ENCODE measurements around the gene GNL1. TPM values are rescaled to one million over a fixed set of nuclear protein-coding genes. Genes with fewer than 3 reads are reported as not detected.

Gene GNL1
- total and polyA plus RNA-seq, 9 of the 15 experiments (the other 6 are each of a cell fraction or from before 2014, with no cell fraction given) = 0.73 to 112 (median 58.0) TPM

DNA sequence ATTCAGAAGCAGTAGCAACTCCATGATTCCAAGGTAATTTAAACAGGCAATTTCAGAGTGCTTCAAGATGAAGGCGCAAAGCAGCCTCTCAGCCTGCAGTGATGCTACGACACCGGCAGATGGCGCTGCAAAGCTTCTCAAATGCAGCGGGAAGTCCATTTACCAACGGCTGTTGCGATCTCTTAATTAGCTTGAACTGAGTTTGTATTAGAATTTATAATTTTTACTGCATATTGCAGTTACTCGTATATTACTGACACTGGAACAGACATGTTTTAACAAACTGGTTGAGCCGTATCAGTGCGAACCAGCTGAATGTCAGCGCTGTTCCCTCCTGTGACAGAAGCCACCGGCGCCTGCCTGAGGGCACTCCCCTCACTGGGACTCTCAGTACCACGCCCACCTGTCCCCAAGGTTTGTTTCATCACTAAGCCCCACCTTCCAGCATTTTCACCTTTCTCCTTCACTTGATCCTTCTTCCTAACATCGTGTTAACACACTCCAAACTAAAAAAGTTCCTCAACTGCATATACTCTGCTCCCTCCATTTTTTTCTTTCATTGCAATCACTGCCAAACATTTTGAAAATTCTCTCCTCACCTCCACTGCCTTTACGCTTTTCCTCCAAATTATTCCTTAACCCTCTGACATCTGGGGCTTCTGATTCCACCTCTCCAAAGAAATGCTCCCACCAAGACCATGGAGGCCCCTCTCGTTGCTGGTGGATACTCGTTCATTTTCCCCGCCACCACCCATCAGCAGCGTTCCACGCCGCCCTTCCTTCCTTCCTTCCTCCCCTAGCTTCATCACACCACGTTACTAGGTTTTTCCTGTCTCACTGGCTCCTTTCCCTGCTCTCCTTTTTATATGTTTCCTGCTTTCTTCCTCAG, 14.5 kb downstream of the GNL1 start (continued):
- TF ChIP-seq, protein P1, sequence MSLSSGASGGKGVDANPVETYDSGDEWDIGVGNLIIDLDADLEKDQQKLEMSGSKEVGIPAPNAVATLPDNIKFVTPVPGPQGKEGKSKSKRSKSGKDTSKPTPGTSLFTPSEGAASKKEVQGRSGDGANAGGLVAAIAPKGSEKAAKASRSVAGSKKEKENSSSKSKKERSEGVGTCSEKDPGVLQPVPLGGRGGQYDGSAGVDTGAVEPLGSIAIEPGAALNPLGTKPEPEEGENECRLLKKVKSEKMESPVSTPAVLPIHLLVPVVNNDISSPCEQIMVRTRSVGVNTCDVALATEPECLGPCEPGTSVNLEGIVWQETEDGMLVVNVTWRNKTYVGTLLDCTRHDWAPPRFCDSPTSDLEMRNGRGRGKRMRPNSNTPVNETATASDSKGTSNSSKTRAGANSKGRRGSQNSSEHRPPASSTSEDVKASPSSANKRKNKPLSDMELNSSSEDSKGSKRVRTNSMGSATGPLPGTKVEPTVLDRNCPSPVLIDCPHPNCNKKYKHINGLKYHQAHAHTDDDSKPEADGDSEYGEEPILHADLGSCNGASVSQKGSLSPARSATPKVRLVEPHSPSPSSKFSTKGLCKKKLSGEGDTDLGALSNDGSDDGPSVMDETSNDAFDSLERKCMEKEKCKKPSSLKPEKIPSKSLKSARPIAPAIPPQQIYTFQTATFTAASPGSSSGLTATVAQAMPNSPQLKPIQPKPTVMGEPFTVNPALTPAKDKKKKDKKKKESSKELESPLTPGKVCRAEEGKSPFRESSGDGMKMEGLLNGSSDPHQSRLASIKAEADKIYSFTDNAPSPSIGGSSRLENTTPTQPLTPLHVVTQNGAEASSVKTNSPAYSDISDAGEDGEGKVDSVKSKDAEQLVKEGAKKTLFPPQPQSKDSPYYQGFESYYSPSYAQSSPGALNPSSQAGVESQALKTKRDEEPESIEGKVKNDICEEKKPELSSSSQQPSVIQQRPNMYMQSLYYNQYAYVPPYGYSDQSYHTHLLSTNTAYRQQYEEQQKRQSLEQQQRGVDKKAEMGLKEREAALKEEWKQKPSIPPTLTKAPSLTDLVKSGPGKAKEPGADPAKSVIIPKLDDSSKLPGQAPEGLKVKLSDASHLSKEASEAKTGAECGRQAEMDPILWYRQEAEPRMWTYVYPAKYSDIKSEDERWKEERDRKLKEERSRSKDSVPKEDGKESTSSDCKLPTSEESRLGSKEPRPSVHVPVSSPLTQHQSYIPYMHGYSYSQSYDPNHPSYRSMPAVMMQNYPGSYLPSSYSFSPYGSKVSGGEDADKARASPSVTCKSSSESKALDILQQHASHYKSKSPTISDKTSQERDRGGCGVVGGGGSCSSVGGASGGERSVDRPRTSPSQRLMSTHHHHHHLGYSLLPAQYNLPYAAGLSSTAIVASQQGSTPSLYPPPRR (CRISPR knock-in tag; IDR thresholded peaks at IDR 0.05; ENCODE audit: borderline replicate concordance) = no peak
- no peak for TF ChIP-seq MBD2 (IDR thresholded peaks at IDR 0.05; ENCODE audit: borderline replicate concordance, low read depth)
- no peak for TF ChIP-seq WHSC1 (IDR thresholded peaks at IDR 0.05; ENCODE audit: low read length)
- 0 out of 2 replicates have a peak, but pooled peaks have one; percentile 20 for TF ChIP-seq ZNF263 (CRISPR knock-in tag; IDR thresholded peaks at IDR 0.05; ENCODE audit: borderline replicate concordance)
- no peak for TF ChIP-seq ZFX (CRISPR knock-in tag; IDR thresholded peaks at IDR 0.05)
- TF ChIP-seq, protein P2, sequence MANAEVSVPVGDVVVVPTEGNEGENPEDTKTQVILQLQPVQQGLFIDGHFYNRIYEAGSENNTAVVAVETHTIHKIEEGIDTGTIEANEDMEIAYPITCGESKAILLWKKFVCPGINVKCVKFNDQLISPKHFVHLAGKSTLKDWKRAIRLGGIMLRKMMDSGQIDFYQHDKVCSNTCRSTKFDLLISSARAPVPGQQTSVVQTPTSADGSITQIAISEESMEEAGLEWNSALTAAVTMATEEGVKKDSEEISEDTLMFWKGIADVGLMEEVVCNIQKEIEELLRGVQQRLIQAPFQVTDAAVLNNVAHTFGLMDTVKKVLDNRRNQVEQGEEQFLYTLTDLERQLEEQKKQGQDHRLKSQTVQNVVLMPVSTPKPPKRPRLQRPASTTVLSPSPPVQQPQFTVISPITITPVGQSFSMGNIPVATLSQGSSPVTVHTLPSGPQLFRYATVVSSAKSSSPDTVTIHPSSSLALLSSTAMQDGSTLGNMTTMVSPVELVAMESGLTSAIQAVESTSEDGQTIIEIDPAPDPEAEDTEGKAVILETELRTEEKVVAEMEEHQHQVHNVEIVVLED (CRISPR knock-in tag; IDR thresholded peaks at IDR 0.05) = no peak
- TF ChIP-seq, protein P3, sequence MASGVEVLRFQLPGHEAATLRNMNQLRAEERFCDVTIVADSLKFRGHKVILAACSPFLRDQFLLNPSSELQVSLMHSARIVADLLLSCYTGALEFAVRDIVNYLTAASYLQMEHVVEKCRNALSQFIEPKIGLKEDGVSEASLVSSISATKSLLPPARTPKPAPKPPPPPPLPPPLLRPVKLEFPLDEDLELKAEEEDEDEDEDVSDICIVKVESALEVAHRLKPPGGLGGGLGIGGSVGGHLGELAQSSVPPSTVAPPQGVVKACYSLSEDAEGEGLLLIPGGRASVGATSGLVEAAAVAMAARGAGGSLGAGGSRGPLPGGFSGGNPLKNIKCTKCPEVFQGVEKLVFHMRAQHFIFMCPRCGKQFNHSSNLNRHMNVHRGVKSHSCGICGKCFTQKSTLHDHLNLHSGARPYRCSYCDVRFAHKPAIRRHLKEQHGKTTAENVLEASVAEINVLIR (CRISPR knock-in tag; IDR thresholded peaks at IDR 0.05) = 0 out of 2 replicates have a peak, but pooled peaks have one; percentile 38
- TF ChIP-seq TFAM (CRISPR knock-in tag; conservative IDR thresholded peaks at IDR 0.05) = no peak
- peak; percentile 25 for TF ChIP-seq DACH1 (IDR thresholded peaks at IDR 0.05; ENCODE audit: partially characterized antibody)
- no peak for TF ChIP-seq MEF2D (tag; conservative IDR thresholded peaks at IDR 0.05; ENCODE audit: low read depth)
- TF ChIP-seq RCOR1 (IDR thresholded peaks at IDR 0.05; ENCODE audit: borderline replicate concordance in 1 of 2, low read depth in 2 of 2, low read length in 2 of 2) = peak in 1 of 2 experiments; percentile 68; a peak in 2 of 4 replicates
- TF ChIP-seq CHD4 (IDR thresholded peaks at IDR 0.05; ENCODE audit: insufficient read depth, insufficient replicate concordance, low read depth, low read length, poor library complexity, severe bottlenecking) = no peak
- TF ChIP-seq, protein P4, sequence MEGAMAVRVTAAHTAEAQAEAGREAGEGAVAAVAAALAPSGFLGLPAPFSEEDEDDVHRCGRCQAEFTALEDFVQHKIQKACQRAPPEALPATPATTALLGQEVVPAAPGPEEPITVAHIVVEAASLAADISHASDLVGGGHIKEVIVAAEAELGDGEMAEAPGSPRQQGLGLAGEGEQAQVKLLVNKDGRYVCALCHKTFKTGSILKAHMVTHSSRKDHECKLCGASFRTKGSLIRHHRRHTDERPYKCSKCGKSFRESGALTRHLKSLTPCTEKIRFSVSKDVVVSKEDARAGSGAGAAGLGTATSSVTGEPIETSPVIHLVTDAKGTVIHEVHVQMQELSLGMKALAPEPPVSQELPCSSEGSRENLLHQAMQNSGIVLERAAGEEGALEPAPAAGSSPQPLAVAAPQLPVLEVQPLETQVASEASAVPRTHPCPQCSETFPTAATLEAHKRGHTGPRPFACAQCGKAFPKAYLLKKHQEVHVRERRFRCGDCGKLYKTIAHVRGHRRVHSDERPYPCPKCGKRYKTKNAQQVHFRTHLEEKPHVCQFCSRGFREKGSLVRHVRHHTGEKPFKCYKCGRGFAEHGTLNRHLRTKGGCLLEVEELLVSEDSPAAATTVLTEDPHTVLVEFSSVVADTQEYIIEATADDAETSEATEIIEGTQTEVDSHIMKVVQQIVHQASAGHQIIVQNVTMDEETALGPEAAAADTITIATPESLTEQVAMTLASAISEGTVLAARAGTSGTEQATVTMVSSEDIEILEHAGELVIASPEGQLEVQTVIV (CRISPR knock-in tag; IDR thresholded peaks at IDR 0.05; ENCODE audit: borderline replicate concordance) = no peak
- TF ChIP-seq ETV6 (IDR thresholded peaks at IDR 0.05; ENCODE audit: borderline replicate concordance in 1 of 2, low read depth in 2 of 2, low read length in 1 of 2) = no peak
- TF ChIP-seq ETV6 (CRISPR knock-in tag; IDR thresholded peaks at IDR 0.05; ENCODE audit: borderline replicate concordance) = no peak

Measured in K562 (cell line).